ENCODE results near the gene UMAD1. TPM values are rescaled to one million over a fixed set of nuclear protein-coding genes. Genes with fewer than 3 reads are reported as not detected.

The UMAD1 gene
- total RNA-seq, 2 donors from 2014 or later = 10.9 to 15.0 TPM

DNA sequence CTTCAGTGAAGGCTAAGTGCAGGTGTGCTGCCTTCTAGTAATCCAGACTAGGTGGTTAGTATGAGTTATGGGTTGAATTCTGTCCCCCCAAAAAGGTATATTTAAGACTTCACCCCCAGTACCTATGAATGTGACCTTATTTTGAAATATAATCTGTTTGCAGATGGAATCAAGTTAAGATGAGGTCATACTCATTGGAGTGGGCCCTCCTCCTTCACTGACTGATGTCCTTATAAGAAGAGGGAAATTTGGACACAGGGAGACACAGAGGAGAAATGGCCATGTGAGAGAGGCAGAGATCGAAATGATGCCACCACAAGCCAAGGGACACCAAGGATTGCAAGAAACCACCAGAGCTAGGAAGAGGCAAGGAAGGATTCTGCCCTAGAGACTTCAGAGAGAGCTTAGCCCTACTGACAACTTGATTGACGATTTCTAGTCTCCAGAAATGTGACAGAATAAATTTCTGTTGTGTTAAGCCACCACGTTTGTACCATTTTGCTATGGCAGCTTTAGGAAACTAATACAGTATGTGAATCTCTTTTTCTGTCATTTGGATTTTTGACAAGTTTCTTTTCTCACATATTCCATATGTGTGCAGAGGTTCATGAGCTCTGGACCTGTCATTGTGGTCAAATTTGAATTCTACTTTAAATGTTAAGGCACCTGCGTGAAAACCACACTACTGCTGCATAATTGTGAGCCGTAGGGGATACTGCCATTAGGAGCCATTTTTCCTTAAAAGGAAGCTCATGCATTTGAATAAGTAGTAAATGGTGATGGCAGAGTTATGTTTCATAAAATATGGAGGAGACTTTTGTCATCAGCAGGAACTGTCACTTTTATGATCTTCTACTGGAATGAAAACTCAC, 80.4 kb downstream of the UMAD1 start:
- no peak overlapping the region for H3K27ac Mint-ChIP-seq
- H3K4me1 Mint-ChIP-seq = peaks cover under 1% of the 10 kb centered on the region
- no peaks in the 10 kb centered on the region for H3K9me3 ChIP-seq (ENCODE audit: control insufficient read depth, low read length, poor library complexity, severe bottlenecking)
- no peak overlapping the region for H3K4me3 Mint-ChIP-seq
- ATAC-seq = no peak
- no peak for DNase-seq
- H3K36me3 Mint-ChIP-seq (ENCODE audit: low read depth) = peaks cover 2% of the 10 kb centered on the region
- no peaks in the 10 kb centered on the region for H3K27me3 Mint-ChIP-seq

DNA sequence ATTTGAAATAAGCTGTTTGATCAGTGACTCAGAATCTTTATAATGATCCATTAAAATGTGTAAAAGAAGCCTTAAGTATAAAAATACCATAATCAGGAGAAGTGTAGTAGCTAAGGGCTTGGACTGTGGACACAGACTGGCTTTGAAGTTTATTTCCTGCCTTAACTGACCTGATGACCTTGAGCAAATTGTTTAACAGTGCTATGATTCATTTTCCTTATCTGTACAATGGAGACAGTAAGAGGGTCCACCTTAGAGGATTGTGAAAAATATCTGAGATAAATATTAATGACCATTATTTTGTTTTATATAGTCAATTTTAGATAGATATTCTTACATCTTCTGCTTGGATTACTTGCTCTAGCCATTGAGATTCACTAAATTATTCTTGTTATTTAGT, 91.2 kb downstream of the UMAD1 start:
- no peaks in the 10 kb centered on the region for H3K27me3 Mint-ChIP-seq

GRCh38 chr7:7732621-7733281, 92.2 kb downstream of the UMAD1 start:
- Mint-ChIP-seq H3K4me1 (peaks cover 4% of the 10 kb centered on the region), H3K36me3 (ENCODE audit: low read depth) (no peaks in the 10 kb centered on the region), H3K27ac (no peak overlapping the region), H3K27me3 (no peaks in the 10 kb centered on the region), H3K4me3 (no peak overlapping the region)
- DNase-seq (no peak), ATAC-seq (no peak)
- no peaks in the 10 kb centered on the region for H3K9me3 ChIP-seq (ENCODE audit: control insufficient read depth, low read length, poor library complexity, severe bottlenecking)

More for the DNA sequence above, 91.2 kb downstream of the UMAD1 start:
- no peaks in the 10 kb centered on the region for H3K36me3 Mint-ChIP-seq (ENCODE audit: low read depth)
- DNase-seq (no peak), ATAC-seq (no peak)
- H3K27ac Mint-ChIP-seq = no peak overlapping the region
- peaks cover 4% of the 10 kb centered on the region for H3K4me1 Mint-ChIP-seq
- no peak overlapping the region for H3K4me3 Mint-ChIP-seq
- H3K9me3 ChIP-seq (ENCODE audit: control insufficient read depth, low read length, poor library complexity, severe bottlenecking) = no peaks in the 10 kb centered on the region

GRCh38 chr7:7736671-7737070, 96.1 kb downstream of the UMAD1 start:
- H3K27me3 Mint-ChIP-seq = no peaks in the 10 kb centered on the region
- H3K27ac Mint-ChIP-seq = no peak overlapping the region
- no peak for DNase-seq
- peaks cover 3% of the 10 kb centered on the region for H3K4me1 Mint-ChIP-seq
- no peaks in the 10 kb centered on the region for H3K9me3 ChIP-seq (ENCODE audit: control insufficient read depth, low read length, poor library complexity, severe bottlenecking)
- no peak for ATAC-seq
- H3K4me3 Mint-ChIP-seq = no peak overlapping the region
- H3K36me3 Mint-ChIP-seq (ENCODE audit: low read depth) = no peaks in the 10 kb centered on the region

GRCh38 chr7:7737674-7738073, 97.1 kb downstream of the UMAD1 start:
- no peaks in the 10 kb centered on the region for H3K36me3 Mint-ChIP-seq (ENCODE audit: low read depth)
- no peak overlapping the region for H3K27ac Mint-ChIP-seq
- no peaks in the 10 kb centered on the region for H3K9me3 ChIP-seq (ENCODE audit: control insufficient read depth, low read length, poor library complexity, severe bottlenecking)
- ATAC-seq (no peak), DNase-seq (no peak)
- H3K4me1 Mint-ChIP-seq = peaks cover 3% of the 10 kb centered on the region
- no peaks in the 10 kb centered on the region for H3K27me3 Mint-ChIP-seq
- no peak overlapping the region for H3K4me3 Mint-ChIP-seq

- peaks cover 3% of the 10 kb centered on the region for H3K4me1 Mint-ChIP-seq
- H3K27ac Mint-ChIP-seq = no peak overlapping the region
- no peaks in the 10 kb centered on the region for H3K27me3 Mint-ChIP-seq
- no peak overlapping the region for H3K4me3 Mint-ChIP-seq
- H3K36me3 Mint-ChIP-seq (ENCODE audit: low read depth) = no peaks in the 10 kb centered on the region
- DNase-seq (no peak), ATAC-seq (no peak)
- H3K9me3 ChIP-seq (ENCODE audit: control insufficient read depth, low read length, poor library complexity, severe bottlenecking) = no peaks in the 10 kb centered on the region
Measured at GRCh38 chr7:7738177-7738576, 97.6 kb downstream of the UMAD1 start.

DNA sequence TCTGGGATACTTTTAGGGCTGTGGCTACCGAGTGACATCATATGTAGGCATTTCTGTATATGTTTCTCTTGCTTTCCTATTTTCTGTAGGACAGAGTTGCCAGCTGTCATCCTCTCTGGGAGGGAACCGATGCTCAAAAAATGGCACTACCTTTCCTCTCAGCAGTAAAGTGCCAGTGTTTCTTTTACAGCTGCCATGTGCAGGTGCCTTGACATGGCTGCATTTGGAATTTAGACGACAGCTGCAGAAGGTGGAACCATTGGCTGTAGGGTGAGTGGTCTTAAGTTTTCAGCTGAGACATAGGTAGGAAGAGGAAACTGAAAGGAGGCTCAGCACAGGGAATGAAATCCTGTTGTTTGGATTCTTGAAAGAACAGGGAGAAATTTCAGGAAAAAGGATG, 98.1 kb downstream of the UMAD1 start:
- DNase-seq (no peak), ATAC-seq (no peak)
- no peaks in the 10 kb centered on the region for H3K9me3 ChIP-seq (ENCODE audit: control insufficient read depth, low read length, poor library complexity, severe bottlenecking)
- H3K4me3 Mint-ChIP-seq = no peak overlapping the region
- H3K36me3 Mint-ChIP-seq (ENCODE audit: low read depth) = no peaks in the 10 kb centered on the region
- H3K27me3 Mint-ChIP-seq = no peaks in the 10 kb centered on the region
- H3K4me1 Mint-ChIP-seq = peaks cover 3% of the 10 kb centered on the region
- no peak overlapping the region for H3K27ac Mint-ChIP-seq

DNA sequence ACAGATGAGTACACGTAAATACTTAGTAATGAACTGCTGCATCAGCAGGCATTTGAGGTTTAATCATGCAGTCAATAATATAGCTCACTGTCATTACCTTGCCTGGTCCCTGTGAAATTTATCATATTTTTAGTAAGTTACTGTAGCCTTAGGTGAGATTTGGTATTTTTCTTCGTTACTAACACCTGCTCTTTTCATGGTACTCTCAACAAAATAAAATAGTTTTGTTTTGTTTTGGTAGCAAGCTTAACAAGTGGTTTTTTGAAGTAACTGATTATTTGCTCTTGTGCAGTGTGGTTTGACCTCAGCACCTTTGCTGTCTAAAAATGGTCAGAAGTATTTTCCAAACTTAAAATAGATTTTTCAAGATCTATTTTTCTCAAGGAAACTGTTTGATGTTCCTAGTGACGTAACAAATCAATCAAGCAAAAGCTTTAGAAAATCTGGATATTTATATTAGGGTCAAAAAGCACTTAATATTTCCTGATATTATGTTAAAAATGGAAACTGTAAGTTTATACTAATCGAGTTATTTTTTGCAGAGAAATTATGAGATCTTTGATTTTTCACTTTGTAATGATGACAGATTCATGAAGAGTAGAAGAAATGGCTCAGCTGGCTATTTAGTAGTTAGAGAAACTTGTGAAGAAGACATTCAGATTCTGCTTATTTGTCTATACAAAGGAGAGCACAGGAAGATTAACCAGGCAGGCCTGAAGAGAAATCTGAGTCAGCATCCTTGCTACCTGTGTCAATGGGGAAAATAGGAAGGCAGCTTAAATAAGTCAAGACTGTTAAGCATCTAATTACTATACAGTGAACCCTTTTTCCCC, 98.9 kb downstream of the UMAD1 start:
- Mint-ChIP-seq H3K4me1 (peaks cover 3% of the 10 kb centered on the region), H3K4me3 (no peak overlapping the region), H3K27ac (peak overlapping the region; percentile 32), H3K36me3 (ENCODE audit: low read depth) (no peaks in the 10 kb centered on the region), H3K27me3 (no peaks in the 10 kb centered on the region)
- DNase-seq = no peak
- no peaks in the 10 kb centered on the region for H3K9me3 ChIP-seq (ENCODE audit: control insufficient read depth, low read length, poor library complexity, severe bottlenecking)
- ATAC-seq = no peak

DNA sequence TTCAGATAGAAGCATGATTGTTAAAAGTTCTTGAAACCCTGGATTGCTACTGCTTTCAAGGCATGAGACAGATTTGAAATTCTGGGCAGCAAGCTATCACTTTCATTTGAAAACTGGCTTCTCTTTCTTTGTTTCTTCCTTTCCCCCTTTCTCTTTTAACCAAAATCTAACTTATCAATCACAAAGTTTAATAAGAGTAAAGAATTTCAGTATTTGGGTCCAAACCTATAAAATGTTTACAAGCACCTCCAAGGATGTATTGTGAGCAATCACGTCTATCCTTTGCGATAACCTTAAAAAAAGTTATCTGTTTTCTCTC, 99.4 kb downstream of the UMAD1 start:
- no peak for DNase-seq
- H3K27ac Mint-ChIP-seq = peak overlapping the region; percentile 32
- no peak overlapping the region for H3K4me3 Mint-ChIP-seq
- ATAC-seq = no peak
- no peaks in the 10 kb centered on the region for H3K9me3 ChIP-seq (ENCODE audit: control insufficient read depth, low read length, poor library complexity, severe bottlenecking)
- no peaks in the 10 kb centered on the region for H3K27me3 Mint-ChIP-seq
- no peaks in the 10 kb centered on the region for H3K36me3 Mint-ChIP-seq (ENCODE audit: low read depth)
- H3K4me1 Mint-ChIP-seq = peaks cover 3% of the 10 kb centered on the region

DNA sequence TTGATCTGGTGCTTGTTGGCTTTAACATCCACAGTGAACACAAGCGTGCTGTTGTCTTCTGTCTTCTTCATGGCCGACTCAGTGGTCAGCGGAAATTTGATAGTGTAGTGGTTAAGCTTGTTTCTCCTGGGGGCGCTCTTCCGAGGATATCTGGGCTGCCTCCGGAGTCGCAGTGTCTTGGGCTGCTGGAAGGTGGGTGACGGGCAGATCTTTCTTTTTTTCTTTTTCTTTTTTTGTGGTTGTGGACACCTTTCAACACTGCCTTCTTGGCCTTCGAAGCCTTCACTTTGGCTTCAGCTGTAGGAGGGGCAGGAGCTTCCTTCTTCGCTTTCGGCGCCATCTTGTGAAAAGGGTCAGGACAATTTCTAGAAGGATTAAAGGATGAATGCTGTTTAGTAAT, 101.7 kb downstream of the UMAD1 start:
- H3K9me3 ChIP-seq (ENCODE audit: control insufficient read depth, low read length, poor library complexity, severe bottlenecking) = no peaks in the 10 kb centered on the region
- Mint-ChIP-seq H3K27me3 (no peaks in the 10 kb centered on the region), H3K27ac (no peak overlapping the region), H3K4me1 (peaks cover 6% of the 10 kb centered on the region), H3K36me3 (ENCODE audit: low read depth) (no peaks in the 10 kb centered on the region), H3K4me3 (no peak overlapping the region)
- DNase-seq (no peak), ATAC-seq (no peak)

GRCh38 chr7:7745258-7745657, 104.7 kb downstream of the UMAD1 start:
- H3K4me3 Mint-ChIP-seq = no peak overlapping the region
- H3K36me3 Mint-ChIP-seq (ENCODE audit: low read depth) = no peaks in the 10 kb centered on the region
- ATAC-seq (no peak), DNase-seq (no peak)
- no peaks in the 10 kb centered on the region for H3K9me3 ChIP-seq (ENCODE audit: control insufficient read depth, low read length, poor library complexity, severe bottlenecking)
- H3K27me3 Mint-ChIP-seq = no peaks in the 10 kb centered on the region
- H3K27ac Mint-ChIP-seq = no peak overlapping the region
- H3K4me1 Mint-ChIP-seq = peaks cover 4% of the 10 kb centered on the region

GRCh38 chr7:7745966-7746365, 105.4 kb downstream of the UMAD1 start:
- H3K27me3 Mint-ChIP-seq = no peaks in the 10 kb centered on the region
- H3K4me3 Mint-ChIP-seq = no peak overlapping the region
- H3K4me1 Mint-ChIP-seq = peaks cover 4% of the 10 kb centered on the region
- ATAC-seq = no peak
- H3K27ac Mint-ChIP-seq = no peak overlapping the region
- no peaks in the 10 kb centered on the region for H3K9me3 ChIP-seq (ENCODE audit: control insufficient read depth, low read length, poor library complexity, severe bottlenecking)
- no peaks in the 10 kb centered on the region for H3K36me3 Mint-ChIP-seq (ENCODE audit: low read depth)
- no peak for DNase-seq

- Mint-ChIP-seq H3K4me1 (peaks cover 4% of the 10 kb centered on the region), H3K27me3 (no peaks in the 10 kb centered on the region), H3K4me3 (no peak overlapping the region), H3K36me3 (ENCODE audit: low read depth) (no peaks in the 10 kb centered on the region), H3K27ac (no peak overlapping the region)
- no peak for ATAC-seq
- DNase-seq = no peak
- no peaks in the 10 kb centered on the region for H3K9me3 ChIP-seq (ENCODE audit: control insufficient read depth, low read length, poor library complexity, severe bottlenecking)
Measured at GRCh38 chr7:7746458-7746857, 105.9 kb downstream of the UMAD1 start.
